Fibroblast of lung (primary cell): ENCODE data around the gene LRRC17. TPM values are rescaled to one million over a fixed set of nuclear protein-coding genes. Genes with fewer than 3 reads are reported as not detected.

Experiments
- DNase-seq, 2 donors: peaks; one replicate each; pipeline versions ENCODE4 v3.0.0 to v3.0.0-alpha.2; 2010; ENCODE audit warnings: low read depth in 2 of 2
- H2AFZ ChIP-seq: 2 replicates; pipeline ENCODE4 v1.5.1; 2012; ENCODE audit warnings: low read length, control low read depth, inconsistent platforms
- H3K27ac ChIP-seq: 2 replicates; pipeline ENCODE4 v1.5.1; 2011; ENCODE audit warnings: low read length, control low read depth; ENCODE audit not compliant: insufficient read depth
- H3K27me3 ChIP-seq: 2 replicates; pipeline ENCODE4 v1.5.1; 2011; ENCODE audit warnings: mild to moderate bottlenecking, low read length; ENCODE audit not compliant: control insufficient read depth, insufficient read depth
- H3K36me3 ChIP-seq: 2 replicates; pipeline ENCODE4 v1.5.1; 2011; ENCODE audit warnings: low read length; ENCODE audit not compliant: control insufficient read depth, insufficient read depth
- H3K4me1 ChIP-seq: 2 replicates; pipeline ENCODE4 v1.5.1; 2011; ENCODE audit warnings: low read length; ENCODE audit not compliant: control insufficient read depth, insufficient read depth; ENCODE audit errors: extremely low read depth
- H3K4me2 ChIP-seq: 2 replicates; pipeline ENCODE4 v1.5.1; 2011; ENCODE audit warnings: low read length, control low read depth; ENCODE audit not compliant: insufficient read depth; ENCODE audit errors: extremely low read depth
- H3K4me3 ChIP-seq, 4 experiments: fragments of 200-600 bp in 1 of 4; sonication (generic) in 1 of 4; replicated peaks in 1 of 4; 2 replicates each; pipeline ENCODE4 v1.5.1; 2011 to 2016; ENCODE audit warnings: low read length in 4 of 4, low read depth in 3 of 4, mild to moderate bottlenecking in 3 of 4, control low read depth in 2 of 4, inconsistent platforms in 1 of 4, mixed read lengths in 1 of 4; ENCODE audit not compliant: insufficient read depth in 1 of 4; ENCODE audit errors: control extremely low read depth in 1 of 4
- H3K79me2 ChIP-seq: 2 replicates; pipeline ENCODE4 v1.5.1; 2012; ENCODE audit warnings: mild to moderate bottlenecking, low read length, inconsistent platforms; ENCODE audit not compliant: control insufficient read depth, insufficient read depth
- H3K9ac ChIP-seq: 2 replicates; pipeline ENCODE4 v1.5.1; 2011; ENCODE audit warnings: mild to moderate bottlenecking, low read length, control low read depth; ENCODE audit not compliant: insufficient read depth
- H3K9me3 ChIP-seq: 2 replicates; pipeline ENCODE4 v1.5.1; 2012; ENCODE audit warnings: low read depth, low read length; ENCODE audit not compliant: control insufficient read depth, insufficient read depth
- H4K20me1 ChIP-seq: 2 replicates; pipeline ENCODE4 v1.5.1; 2011; ENCODE audit warnings: low read length; ENCODE audit not compliant: control insufficient read depth, insufficient read depth; ENCODE audit errors: extremely low read depth
- CTCF ChIP-seq, 2 donors: IDR thresholded peaks in 1 of 2; conservative IDR thresholded peaks in 1 of 2; 1 replicate in 1 of 2; 2 replicates in 1 of 2; pipeline ENCODE4 v1.5.1; 2011 to 2012; ENCODE audit warnings: low read length in 2 of 2, control low read depth in 1 of 2, inconsistent platforms in 1 of 2, low read depth in 1 of 2, mild to moderate bottlenecking in 1 of 2
- EZH2 ChIP-seq: IDR thresholded peaks from 2 replicates; pipeline ENCODE4 v1.5.1; 2012; ENCODE audit warnings: low read length, control low read depth, mild to moderate bottlenecking; ENCODE audit errors: missing control alignments
- polyA plus RNA-seq, 2 donors: library from polyadenylated mRNA; depleted of rRNA in 1 of 2; stranded (reverse) in 1 of 2; unstranded in 1 of 2; fragments of >200 nt; gene quantifications; 2 replicates each; pipeline ENCODE4 v1.2.1, GENCODE V29; 2011 to 2012; ENCODE audit warnings: missing spikeins in 1 of 2
- total RNA-seq: library from RNA; depleted of rRNA; stranded (reverse); fragments of >200 nt; gene quantifications from 2 replicates; pipeline ENCODE4 v1.2.1, GENCODE V29; 2014

LRRC17 gene
- total and polyA plus RNA-seq, 2 donors (not counting 1 experiment from before 2014, with no cell fraction given), result 12.6 to 31.5 TPM

- Histone ChIP-seq H3K4me1 (no peaks in the 10 kb centered on the region), H3K9ac (no peak overlapping the region), H3K27me3 (no peaks in the 10 kb centered on the region), H3K9me3 (no peaks in the 10 kb centered on the region), H4K20me1 (no peaks in the 10 kb centered on the region), H3K27ac (no peak overlapping the region), H3K36me3 (no peaks in the 10 kb centered on the region), H2AFZ (no peak overlapping the region), H3K4me3 (no peak overlapping the region), H3K4me2 (no peak overlapping the region), H3K79me2 (no peaks in the 10 kb centered on the region)
- peak; percentile 58 to 97 for DNase-seq
- TF ChIP-seq EZH2 (no peak), CTCF (conservative IDR thresholded peaks at IDR 0.05 in 1 of 2, IDR thresholded peaks at IDR 0.05 in 1 of 2; ENCODE audit: low read depth in 1 of 2, low read length in 2 of 2) (no peak)
Measured at GRCh38 chr7:102978284-102978683, 65.5 kb downstream of the LRRC17 start.

- no peak for DNase-seq
- Histone ChIP-seq H3K27me3 (no peaks in the 10 kb centered on the region), H3K27ac (no peak overlapping the region), H3K4me2 (no peak overlapping the region), H2AFZ (no peak overlapping the region), H3K9ac (no peak overlapping the region), H3K9me3 (no peaks in the 10 kb centered on the region), H4K20me1 (no peaks in the 10 kb centered on the region), H3K36me3 (no peaks in the 10 kb centered on the region), H3K4me1 (no peaks in the 10 kb centered on the region), H3K79me2 (no peaks in the 10 kb centered on the region), H3K4me3 (no peak overlapping the region)
- TF ChIP-seq CTCF (conservative IDR thresholded peaks at IDR 0.05 in 1 of 2, IDR thresholded peaks at IDR 0.05 in 1 of 2; ENCODE audit: low read depth in 1 of 2, low read length in 2 of 2) (no peak), EZH2 (no peak)
Measured at GRCh38 chr7:102979670-102980069, 66.9 kb downstream of the LRRC17 start.

- H3K27ac ChIP-seq, result no peak overlapping the region
- no peak overlapping the region for H3K4me3 ChIP-seq
- no peaks in the 10 kb centered on the region for H3K9me3 ChIP-seq
- H2AFZ ChIP-seq, result no peak overlapping the region
- no peaks in the 10 kb centered on the region for H3K79me2 ChIP-seq
- H3K27me3 ChIP-seq, result no peaks in the 10 kb centered on the region
- no peaks in the 10 kb centered on the region for H4K20me1 ChIP-seq
- no peak for TF ChIP-seq EZH2
- no peak for TF ChIP-seq CTCF (conservative IDR thresholded peaks at IDR 0.05 in 1 of 2, IDR thresholded peaks at IDR 0.05 in 1 of 2; ENCODE audit: low read depth in 1 of 2, low read length in 2 of 2)
- no peaks in the 10 kb centered on the region for H3K36me3 ChIP-seq
- no peak for DNase-seq
- no peak overlapping the region for H3K9ac ChIP-seq
- H3K4me1 ChIP-seq, result no peaks in the 10 kb centered on the region
- no peak overlapping the region for H3K4me2 ChIP-seq
Measured at GRCh38 chr7:102981451-102981850, 68.7 kb downstream of the LRRC17 start.
